Esophagus muscularis mucosa (tissue), 4 donors: Measurements from ENCODE around the gene NOX3. TPM values are rescaled to one million over a fixed set of nuclear protein-coding genes. Genes with fewer than 3 reads are reported as not detected.

Experiments used
- DNase-seq: peaks from one replicate; pipeline ENCODE4 v3.0.0-alpha.2; 2017; ENCODE audit errors: extremely low spot score
- H3K27ac ChIP-seq, 4 donors: fragments of 200-600 bp; sonication (generic); replicated peaks in 1 of 4; 1 replicate in 3 of 4; 2 replicates in 1 of 4; pipeline ENCODE4 v1.5.1; 2016 to 2019; ENCODE audit warnings: mild to moderate bottlenecking in 1 of 4
- H3K27me3 ChIP-seq, 4 donors: fragments of 200-600 bp; sonication (generic); one replicate each; pipeline versions ENCODE4 v1.5.1 to v1.6.0; 2016 to 2019
- H3K36me3 ChIP-seq, 4 donors: fragments of 200-600 bp; sonication (generic); one replicate each; pipeline ENCODE4 v1.5.1; 2016 to 2019
- H3K4me1 ChIP-seq, 4 donors: fragments of 200-600 bp; sonication (generic); one replicate each; pipeline ENCODE4 v1.5.1; 2016 to 2019
- H3K4me3 ChIP-seq, 4 donors: fragments of 200-600 bp; sonication (generic); 1 replicate in 2 of 4; 2 replicates in 2 of 4; pipeline ENCODE4 v1.5.1; 2016 to 2019; ENCODE audit warnings: mild to moderate bottlenecking in 4 of 4, moderate library complexity in 1 of 4
- H3K9me3 ChIP-seq, 4 donors: fragments of 200-600 bp; sonication (generic); 1 replicate in 3 of 4; 2 replicates in 1 of 4; pipeline ENCODE4 v1.5.1; 2016 to 2019
- CTCF ChIP-seq, 3 experiments: fragments of 200-600 bp in 2 of 3; fragments of 450-650 bp in 1 of 3; sonication (generic) in 2 of 3; IDR thresholded peaks; one replicate each; pipeline ENCODE4 v1.5.1; 2017 to 2019; ENCODE audit warnings: antibody characterized with exemption in 3 of 3, mild to moderate bottlenecking in 2 of 3, moderate library complexity in 1 of 3
- EP300 ChIP-seq: sonication (generic); formaldehyde crosslinking; IDR thresholded peaks from one replicate; pipeline ENCODE4 v1.6.1; 2017; ENCODE audit warnings: antibody characterized with exemption
- POLR2A ChIP-seq: fragments of 450-650 bp; IDR thresholded peaks from one replicate; pipeline ENCODE4 v1.6.1; 2017; ENCODE audit warnings: antibody characterized with exemption, moderate library complexity, mild to moderate bottlenecking, low read depth
- POLR2AphosphoS5 ChIP-seq, 2 donors: sonication (generic); formaldehyde crosslinking; IDR thresholded peaks; one replicate each; pipeline ENCODE4 v1.6.1; 2017; ENCODE audit warnings: antibody characterized with exemption in 2 of 2
- whole genome bisulfite sequencing: methylation state at CpG from one replicate; pipeline ENCODE4 v1.1.5; 2018; 5-methylcytosine and 5-hydroxymethylcytosine counted together
- intact Hi-C: fragments of 100-400 bp; cut with DNase I; formaldehyde crosslinking; loops from one replicate; pipeline ENCODE4 v1.15.1; 2023
- total RNA-seq, 4 donors: library from RNA; depleted of rRNA; stranded (reverse); fragments of >200 nt; gene quantifications; one replicate each; pipeline versions ENCODE4 v1.1.0 to v1.2.1, GENCODE V29; 2016

NOX3 gene
- total RNA-seq, 4 donors from 2014 or later: not detected

- TF ChIP-seq POLR2A (no peak), EP300 (no peak), POLR2AphosphoS5 (IDR thresholded peaks at IDR 0.05) (no peak), CTCF (IDR thresholded peaks at IDR 0.05) (no peak)
- no peaks in the 10 kb centered on the region for H3K27me3 ChIP-seq
- DNase-seq: no peak
- intact Hi-C loops: no loop called here
- no peak overlapping the region for H3K27ac ChIP-seq
- H3K36me3 ChIP-seq: no peaks in the 10 kb centered on the region
- H3K4me3 ChIP-seq: no peak overlapping the region
- H3K9me3 ChIP-seq: no peaks in the 10 kb centered on the region
- H3K4me1 ChIP-seq: no peaks in the 10 kb centered on the region
- 95% methylated on average over 7 of the region's 7 CpGs for WGBS
Observed at GRCh38 chr6:155398701-155399061, 57.0 kb downstream of the NOX3 start.

DNA sequence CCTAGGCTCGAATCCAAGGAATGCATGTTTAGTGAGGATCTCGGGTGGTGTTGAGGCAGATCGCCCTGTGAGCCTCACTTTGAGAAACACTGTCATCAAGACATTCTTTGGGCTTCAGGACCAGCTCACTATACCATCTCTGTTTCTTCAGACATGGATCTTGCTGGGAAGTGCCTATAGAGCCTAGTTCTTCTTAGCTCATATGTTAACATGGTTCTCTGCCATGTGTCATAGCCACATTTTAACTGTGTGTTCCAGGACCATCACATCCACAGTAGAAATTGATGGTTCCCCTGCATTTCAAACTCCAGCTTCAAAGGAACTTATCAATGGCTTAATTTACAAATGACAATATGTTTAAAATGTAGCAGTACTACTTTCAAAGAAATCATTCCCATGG lies 57.4 kb downstream of the NOX3 start:
- Histone ChIP-seq H3K4me3 (no peak overlapping the region), H3K9me3 (no peaks in the 10 kb centered on the region), H3K27ac (no peak overlapping the region), H3K36me3 (no peaks in the 10 kb centered on the region), H3K27me3 (no peaks in the 10 kb centered on the region), H3K4me1 (no peaks in the 10 kb centered on the region)
- 56% methylated on average over 3 of the region's 3 CpGs for WGBS
- intact Hi-C loops: no loop called here
- no peak for TF ChIP-seq POLR2A
- TF ChIP-seq CTCF (IDR thresholded peaks at IDR 0.05): no peak
- TF ChIP-seq POLR2AphosphoS5 (IDR thresholded peaks at IDR 0.05): no peak
- no peak for TF ChIP-seq EP300
- DNase-seq: no peak

- Histone ChIP-seq H3K9me3 (no peaks in the 10 kb centered on the region), H3K27me3 (no peaks in the 10 kb centered on the region), H3K36me3 (no peaks in the 10 kb centered on the region), H3K4me1 (no peaks in the 10 kb centered on the region), H3K27ac (no peak overlapping the region), H3K4me3 (no peak overlapping the region)
- TF ChIP-seq CTCF (IDR thresholded peaks at IDR 0.05) (no peak), EP300 (no peak), POLR2AphosphoS5 (IDR thresholded peaks at IDR 0.05) (no peak), POLR2A (no peak)
- 86% methylated on average over 3 of the region's 3 CpGs for WGBS
- no peak for DNase-seq
- intact Hi-C loops: no loop called here
Observed at GRCh38 chr6:155397172-155397705, 58.4 kb downstream of the NOX3 start.

- no peak for TF ChIP-seq EP300
- no peak for TF ChIP-seq CTCF (IDR thresholded peaks at IDR 0.05)
- no peak for TF ChIP-seq POLR2A
- no peak for TF ChIP-seq POLR2AphosphoS5 (IDR thresholded peaks at IDR 0.05)
- H3K27me3 ChIP-seq: no peaks in the 10 kb centered on the region
- 94% methylated on average over 5 of the region's 5 CpGs for WGBS
- no peaks in the 10 kb centered on the region for H3K4me1 ChIP-seq
- no peak overlapping the region for H3K27ac ChIP-seq
- intact Hi-C loops: no loop called here
- no peaks in the 10 kb centered on the region for H3K9me3 ChIP-seq
- DNase-seq: no peak
- H3K36me3 ChIP-seq: no peaks in the 10 kb centered on the region
- H3K4me3 ChIP-seq: no peak overlapping the region
Observed at GRCh38 chr6:155396605-155397004, 59.0 kb downstream of the NOX3 start.

GRCh38 chr6:155395339-155395738 lies 60.3 kb downstream of the NOX3 start:
- no peaks in the 10 kb centered on the region for H3K36me3 ChIP-seq
- H3K4me3 ChIP-seq: no peak overlapping the region
- no peaks in the 10 kb centered on the region for H3K4me1 ChIP-seq
- no peak overlapping the region for H3K27ac ChIP-seq
- intact Hi-C loops: no loop called here
- no peak for DNase-seq
- TF ChIP-seq CTCF (IDR thresholded peaks at IDR 0.05) (no peak), POLR2A (no peak), POLR2AphosphoS5 (IDR thresholded peaks at IDR 0.05) (no peak), EP300 (no peak)
- no peaks in the 10 kb centered on the region for H3K9me3 ChIP-seq
- no peaks in the 10 kb centered on the region for H3K27me3 ChIP-seq
- 91% methylated on average over 1 of the region's 1 CpG for WGBS
